CD4-positive, alpha-beta T cell treated with Interleukin-12 subunit alpha and Interleukin-12 subunit beta, for 1 hour (primary cell): Measurements from ENCODE around the gene PTPRN2.
"Not testable (repeated sequence)": the region's sequence is repeated elsewhere in the genome, so short reads cannot be mapped to it uniquely, and the experiment has no call there.

Experiments used
- DNase-seq: peaks from one replicate; pipeline ENCODE4 v3.0.0-alpha.2; 2020

Gene PTPRN2

DNA sequence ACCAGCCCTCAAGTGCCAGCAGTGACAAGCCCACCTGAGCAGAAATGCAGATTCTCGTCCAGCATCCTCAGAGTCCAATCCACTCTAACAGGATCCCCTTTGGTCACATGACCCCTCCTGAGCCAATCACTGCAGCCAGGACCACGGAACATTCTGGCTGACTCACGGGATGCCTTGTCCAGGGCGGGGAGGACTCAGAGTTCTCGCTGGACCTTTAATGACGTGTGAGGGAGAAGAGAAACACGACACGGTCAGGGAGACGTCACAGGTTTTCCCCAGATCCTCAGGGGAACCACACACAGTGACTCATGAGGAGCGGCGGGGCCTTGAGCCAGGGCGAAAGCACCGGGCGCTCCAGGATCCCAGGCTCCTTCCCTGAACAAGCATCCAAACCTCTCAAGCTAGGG is 155.7 kb downstream of the PTPRN2 start:
- no peak for DNase-seq

- no peak for DNase-seq
These were observed 156.3 kb downstream of the PTPRN2 start for GRCh38 chr7:158431055-158431940.

- DNase-seq: no peak
These were observed 157.2 kb downstream of the PTPRN2 start for GRCh38 chr7:158430308-158431034.

DNA sequence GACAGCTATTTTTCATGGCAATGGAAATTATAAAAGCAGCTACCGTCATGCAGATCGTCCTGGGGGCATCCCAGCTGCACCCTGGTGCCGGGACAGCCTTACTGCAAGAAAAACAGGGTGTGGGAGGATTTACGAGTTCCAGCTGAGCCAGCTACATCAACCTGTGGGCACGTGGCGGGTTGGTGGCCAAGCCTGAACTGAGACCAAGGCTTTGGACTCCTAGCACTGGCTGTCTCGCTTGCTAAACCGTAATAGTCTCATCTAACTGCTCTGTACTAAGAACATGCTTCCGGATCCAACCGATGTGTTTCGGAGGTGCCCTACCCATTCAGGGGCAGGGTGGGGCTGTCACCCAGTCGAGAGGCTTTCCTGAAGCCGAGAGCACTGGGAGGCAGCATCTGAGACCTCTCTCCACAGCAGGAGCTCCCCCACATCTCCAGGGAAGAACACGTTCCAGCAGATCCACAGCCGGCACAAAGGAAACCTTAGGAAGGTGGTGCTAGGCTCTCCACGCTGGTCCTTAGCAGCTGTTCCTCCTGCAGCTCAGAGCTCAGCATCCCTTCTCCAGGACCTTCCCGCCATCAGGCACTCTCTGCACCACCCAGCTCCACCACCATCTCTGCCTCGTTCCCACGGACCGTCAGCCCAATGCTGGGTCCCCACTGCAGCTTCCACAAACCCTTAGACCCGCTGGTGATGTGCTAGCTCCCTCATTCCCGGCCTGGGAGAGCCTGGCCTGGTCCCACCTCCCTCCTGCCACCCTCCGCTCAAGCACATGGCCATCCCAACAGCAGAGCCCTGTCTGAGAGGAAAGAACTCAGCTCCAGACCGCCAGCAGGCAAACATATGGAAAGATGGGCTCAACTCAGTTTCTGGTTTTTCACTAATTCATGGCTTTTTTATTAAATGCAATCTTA is 158.5 kb downstream of the PTPRN2 start:
- no peak for DNase-seq

DNA sequence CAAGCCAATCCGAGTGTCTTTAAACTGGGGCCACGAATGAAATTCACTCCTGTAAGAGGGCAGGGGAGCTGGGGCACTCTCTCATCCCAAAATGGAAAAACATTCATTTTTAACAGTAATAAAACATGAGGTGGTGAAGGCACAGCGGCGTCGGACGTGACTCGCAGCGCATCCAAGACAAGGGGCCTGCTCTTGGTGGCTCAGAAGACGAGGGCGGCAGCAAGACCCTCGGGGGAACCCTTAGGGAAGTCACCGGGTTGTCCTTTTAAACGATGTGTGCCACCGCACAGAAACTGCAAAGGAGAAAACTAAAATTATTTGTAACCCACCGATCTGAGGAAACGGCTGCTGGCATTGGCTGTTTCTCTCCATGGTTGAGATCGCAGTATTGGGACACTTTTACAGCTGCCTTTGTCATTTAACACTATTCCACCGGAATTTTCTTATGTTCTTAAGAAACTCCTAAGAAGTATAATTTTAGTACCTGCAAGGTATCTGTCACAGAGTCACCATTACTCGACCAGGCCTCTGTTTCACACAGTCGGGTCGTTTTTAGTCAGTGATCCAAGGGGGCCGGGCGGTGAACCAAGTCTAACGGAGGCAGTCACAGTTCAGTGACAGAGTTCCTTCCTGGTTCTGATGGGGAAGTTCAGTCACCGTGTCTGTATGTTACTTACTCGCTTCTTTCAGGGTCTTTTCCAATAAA is 159.3 kb downstream of the PTPRN2 start:
- DNase-seq: no peak

DNA sequence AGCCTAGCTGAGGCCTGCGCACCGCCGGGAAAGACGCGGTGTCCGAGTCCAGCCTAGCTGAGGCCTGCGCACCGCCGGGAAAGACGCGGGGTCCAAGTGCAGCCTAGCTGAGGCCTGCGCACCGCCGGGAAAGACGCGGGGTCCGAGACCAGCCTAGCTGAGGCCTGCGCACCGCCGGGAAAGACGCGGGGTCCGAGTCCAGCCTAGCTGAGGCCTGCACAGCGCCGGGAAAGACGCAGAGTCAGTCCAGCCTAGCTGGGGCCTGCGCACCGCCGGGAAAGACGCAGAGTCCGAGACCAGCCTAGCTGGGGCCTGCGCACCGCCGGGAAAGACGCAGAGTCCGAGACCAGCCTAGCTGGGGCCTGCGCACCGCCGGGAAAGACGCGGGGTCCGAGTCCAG is 161.9 kb downstream of the PTPRN2 start:
- not testable (repeated sequence) for DNase-seq

DNA sequence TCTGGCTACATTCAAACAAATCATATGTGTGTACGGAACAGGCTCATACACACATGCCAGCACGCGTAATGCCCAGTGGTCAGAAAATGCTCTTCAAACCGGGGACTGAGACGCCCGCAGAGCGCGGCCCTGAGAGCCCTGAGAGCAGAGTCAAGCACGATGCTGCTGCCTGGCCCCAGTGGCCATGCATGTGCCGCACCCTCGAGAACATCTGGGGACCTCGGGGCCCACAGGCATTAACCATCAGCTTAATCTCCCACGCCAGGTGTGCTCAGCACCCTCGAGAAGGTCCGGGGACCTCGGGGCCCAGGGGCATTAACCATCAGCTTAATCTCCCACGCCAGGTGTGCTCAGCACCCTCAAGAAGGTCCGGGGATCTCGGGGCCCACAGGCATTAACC is 163.1 kb downstream of the PTPRN2 start:
- no peak for DNase-seq

DNA sequence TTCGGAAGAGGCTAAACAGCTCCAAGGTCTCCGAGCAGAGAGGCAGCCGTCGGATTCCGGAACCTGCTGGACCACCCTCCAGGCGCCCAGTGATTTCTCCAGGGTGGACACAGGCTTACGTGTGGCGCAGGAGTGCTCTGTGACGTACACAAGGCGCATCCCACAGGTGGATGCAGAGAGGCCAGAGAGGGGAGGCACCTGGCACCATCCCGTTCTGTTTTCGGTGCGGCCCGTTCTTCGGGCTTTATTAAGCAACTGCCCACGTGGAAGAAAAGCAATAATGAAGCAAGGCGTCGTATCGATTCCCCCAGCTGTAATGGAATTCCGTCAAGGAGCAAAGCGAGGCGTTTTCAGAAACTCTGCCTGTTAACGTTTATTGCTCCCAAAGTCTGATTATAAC is 163.6 kb downstream of the PTPRN2 start:
- DNase-seq: no peak

GRCh38 chr7:158422887-158423560 is 164.6 kb downstream of the PTPRN2 start:
- no peak for DNase-seq

DNA sequence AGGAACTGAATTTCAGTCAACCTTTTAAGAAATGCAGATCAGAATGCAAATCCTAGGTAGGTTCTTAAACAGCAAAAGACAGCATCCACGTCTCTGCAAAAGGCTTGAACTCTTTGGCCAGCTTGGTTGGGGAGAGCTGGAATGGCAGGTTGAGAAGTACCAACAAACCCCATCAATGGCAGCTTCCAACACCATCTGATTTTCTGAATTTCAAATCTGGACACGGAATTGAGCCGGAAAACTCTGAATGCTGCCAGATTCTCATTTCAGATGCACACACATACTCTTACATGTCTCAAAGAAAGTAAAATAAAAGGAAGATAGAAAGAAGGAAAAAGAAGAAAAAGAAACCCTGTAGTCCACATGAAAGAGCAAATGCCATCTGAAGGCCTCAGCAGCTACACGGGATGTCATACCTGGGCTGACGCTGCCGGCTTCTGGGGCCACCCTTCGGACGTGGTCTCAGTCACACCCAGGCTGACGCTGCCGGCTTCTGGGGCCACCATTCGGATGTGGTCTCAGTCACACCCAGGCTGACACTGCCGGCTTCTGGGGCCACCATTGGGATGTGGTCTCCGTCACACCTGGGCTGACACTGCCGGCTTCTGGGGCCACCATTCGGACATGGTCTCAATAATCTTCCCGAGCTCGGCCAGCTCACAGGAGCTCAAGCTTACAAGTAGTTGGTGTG is 165.3 kb downstream of the PTPRN2 start:
- no peak for DNase-seq

- no peak for DNase-seq
These were observed 166.3 kb downstream of the PTPRN2 start for GRCh38 chr7:158421361-158421760.

- DNase-seq: no peak
These were observed 166.9 kb downstream of the PTPRN2 start for GRCh38 chr7:158420591-158421340.

DNA sequence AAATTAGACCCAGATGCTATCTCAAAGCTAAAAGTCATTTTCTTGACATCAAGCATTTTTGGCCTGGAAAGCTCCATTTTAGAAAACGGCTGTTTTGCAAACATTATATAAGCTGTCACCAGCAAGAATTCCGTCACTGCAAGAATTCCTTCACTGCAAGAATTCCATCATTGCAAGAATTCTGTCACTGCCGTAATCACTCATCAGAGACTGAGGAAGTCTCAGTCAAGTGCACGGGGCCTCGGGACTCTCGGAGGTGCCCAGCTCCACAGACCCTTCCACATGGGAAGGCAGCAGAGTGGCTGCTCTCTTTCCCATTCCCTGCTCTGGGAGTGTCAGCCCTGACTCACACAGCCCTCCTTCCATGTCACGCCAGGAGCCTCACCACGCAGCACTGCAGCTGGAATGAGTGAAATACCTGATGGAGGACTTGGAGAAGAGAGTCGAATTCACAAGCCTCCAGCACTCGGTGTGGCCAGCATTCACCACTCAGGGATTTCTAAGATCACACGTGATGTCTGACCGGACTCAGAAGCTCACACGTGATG is 168.3 kb downstream of the PTPRN2 start:
- DNase-seq: no peak

- not testable (repeated sequence) for DNase-seq
These were observed 169.2 kb downstream of the PTPRN2 start for GRCh38 chr7:158418395-158418794.

- no peak for DNase-seq
These were observed 171.2 kb downstream of the PTPRN2 start for GRCh38 chr7:158416283-158416933.

DNA sequence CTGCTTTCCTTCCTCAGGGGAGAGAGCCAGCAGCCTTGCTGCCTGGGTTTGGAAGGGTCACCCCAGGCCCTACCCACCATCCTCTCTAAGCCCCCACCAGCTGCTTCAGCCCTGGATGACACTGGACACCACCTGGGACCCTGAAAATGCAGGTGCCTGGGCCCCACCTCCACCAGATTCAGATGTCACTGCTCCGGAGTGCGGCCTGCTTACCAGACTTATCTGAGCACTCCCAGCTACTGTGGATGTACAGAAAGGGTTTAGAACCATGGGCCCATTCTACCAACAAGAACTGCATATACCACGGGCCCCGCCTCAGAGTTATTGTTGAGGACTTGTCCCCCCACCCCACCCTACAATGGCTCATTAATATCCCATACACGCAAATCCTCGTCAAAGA is 172.3 kb downstream of the PTPRN2 start:
- DNase-seq: no peak

- no peak for DNase-seq
These were observed 173.1 kb downstream of the PTPRN2 start for GRCh38 chr7:158414486-158414961.

- DNase-seq: no peak
These were observed 173.6 kb downstream of the PTPRN2 start for GRCh38 chr7:158414002-158414401.

GRCh38 chr7:158411232-158411950 is 176.2 kb downstream of the PTPRN2 start:
- DNase-seq: no peak
